NT2/D1 (cell line): ENCODE measurements around the gene CLCF1.

Experiments
- SUZ12 ChIP-seq: IDR thresholded peaks from 2 replicates; pipeline ENCODE4 v1.6.1; 2011; ENCODE audit not compliant: insufficient read length, insufficient read depth; ENCODE audit errors: extremely low read depth
- YY1 ChIP-seq: IDR thresholded peaks from 2 replicates; pipeline ENCODE4 v1.6.1; 2011; ENCODE audit not compliant: insufficient read length, insufficient read depth
- ZNF274 ChIP-seq: IDR thresholded peaks from 2 replicates; pipeline ENCODE4 v1.6.1; 2011; ENCODE audit warnings: mild to moderate bottlenecking, low read depth, low read length

DNA sequence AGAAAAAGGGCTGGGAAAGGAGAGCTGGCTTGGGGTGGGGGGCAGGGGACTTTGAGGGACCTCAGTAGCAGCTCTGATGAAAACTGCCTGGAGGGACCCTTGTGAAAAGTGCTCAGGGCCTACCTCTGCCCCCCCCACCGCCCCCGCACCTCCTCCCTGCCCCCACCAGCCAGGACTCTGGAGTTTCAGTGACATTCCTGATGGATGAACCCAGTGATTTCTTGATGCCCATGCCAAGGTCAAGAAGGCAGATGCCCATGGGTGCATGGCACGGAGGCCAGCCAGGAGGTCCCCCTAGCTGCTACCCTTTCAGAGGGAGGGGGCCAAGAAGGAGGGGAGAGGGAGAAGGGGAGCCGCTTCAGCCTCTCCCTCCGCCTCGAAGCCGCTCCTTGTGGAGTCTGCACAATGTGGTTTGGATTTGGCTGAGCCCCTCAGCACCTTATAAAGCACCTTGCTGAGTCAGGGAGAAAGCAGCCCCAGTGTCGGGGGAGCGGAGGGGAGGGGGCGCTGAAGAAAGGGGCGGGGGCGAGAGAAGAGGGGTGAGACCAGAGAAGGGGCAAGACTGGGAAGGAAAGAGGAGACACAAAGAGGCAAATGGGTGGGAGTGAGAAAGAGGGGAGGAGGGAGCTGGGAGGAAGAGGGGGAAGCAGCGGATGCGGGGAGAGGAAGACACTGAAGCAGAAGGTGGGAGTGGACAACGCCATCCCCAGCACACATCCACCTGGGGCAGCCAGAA lies 2.1 kb upstream of the CLCF1 start:
- TF ChIP-seq YY1 = no peak
- no peak for TF ChIP-seq SUZ12
- TF ChIP-seq ZNF274 = no peak
